ENCODE measurements around the gene C4orf54. TPM values are rescaled to one million over a fixed set of nuclear protein-coding genes. Genes with fewer than 3 reads are reported as not detected.

Gene C4orf54
- polyA plus RNA-seq, 1 donor from 2014 or later, result not detected

- Histone ChIP-seq H3K36me3 (ENCODE audit: insufficient read depth, low read length) (no peaks in the 10 kb centered on the region), H3K9me2 (ENCODE audit: insufficient read depth, low read length) (no peaks in the 10 kb centered on the region), H3K27me3 (ENCODE audit: insufficient read depth, low read depth, low read length) (no peaks in the 10 kb centered on the region), H4K20me1 (ENCODE audit: insufficient read depth) (no peaks in the 10 kb centered on the region), H3K9me3 (ENCODE audit: low read length) (no peaks in the 10 kb centered on the region), H3K4me2 (ENCODE audit: low read length) (no peak overlapping the region), H2AFZ (ENCODE audit: low read depth, low read length) (no peak overlapping the region), H3K4me3 (ENCODE audit: low read length) (no peak overlapping the region), H3K27ac (ENCODE audit: low read length) (no peak overlapping the region), H3K79me2 (replicated peaks; ENCODE audit: insufficient read depth, low read length) (no peaks in the 10 kb centered on the region), H3K9ac (ENCODE audit: low read length) (no peak overlapping the region), H3F3A (ENCODE audit: insufficient read depth, low read length, poor library complexity, severe bottlenecking) (no peaks in the 10 kb centered on the region)
- no peak for TF ChIP-seq TAF1 (IDR thresholded peaks at IDR 0.05; ENCODE audit: low read depth)
- no peak for TF ChIP-seq RAD21 (conservative IDR thresholded peaks at IDR 0.05)
- no peak for TF ChIP-seq MXI1 (conservative IDR thresholded peaks at IDR 0.05; ENCODE audit: poor library complexity, severe bottlenecking)
- no peak for TF ChIP-seq EP300 (conservative IDR thresholded peaks at IDR 0.05; ENCODE audit: poor library complexity, severe bottlenecking)
- TF ChIP-seq SMC3 (conservative IDR thresholded peaks at IDR 0.05; ENCODE audit: poor library complexity), result no peak
- no peak for TF ChIP-seq EZH2 (IDR thresholded peaks at IDR 0.05; ENCODE audit: borderline replicate concordance, insufficient read depth, low read length, poor library complexity, severe bottlenecking)
- no peak for TF ChIP-seq REST (IDR thresholded peaks at IDR 0.05; ENCODE audit: borderline replicate concordance)
- no peak for TF ChIP-seq POLR2AphosphoS5 (IDR thresholded peaks at IDR 0.05)
- TF ChIP-seq CTCF (IDR thresholded peaks at IDR 0.05; ENCODE audit: poor library complexity, severe bottlenecking), result no peak
Measured at GRCh38 chr4:99622341-99622740, 35.3 kb downstream of the C4orf54 start.

GRCh38 chr4:99617374-99617773 lies 40.3 kb downstream of the C4orf54 start:
- Histone ChIP-seq H3K9me2 (ENCODE audit: insufficient read depth, low read length) (no peaks in the 10 kb centered on the region), H3K9me3 (ENCODE audit: low read length) (no peaks in the 10 kb centered on the region)
- TF ChIP-seq MXI1 (conservative IDR thresholded peaks at IDR 0.05; ENCODE audit: poor library complexity, severe bottlenecking), result no peak
- TF ChIP-seq EP300 (conservative IDR thresholded peaks at IDR 0.05; ENCODE audit: poor library complexity, severe bottlenecking), result no peak
- TF ChIP-seq CTCF (IDR thresholded peaks at IDR 0.05; ENCODE audit: poor library complexity, severe bottlenecking), result no peak
- no peak for TF ChIP-seq TAF1 (IDR thresholded peaks at IDR 0.05; ENCODE audit: low read depth)

More at GRCh38 chr4:99617374-99617773, 40.3 kb downstream of the C4orf54 start:
- Histone ChIP-seq H3K4me3 (ENCODE audit: low read length) (no peak overlapping the region), H3K9ac (ENCODE audit: low read length) (no peak overlapping the region), H3K27ac (ENCODE audit: low read length) (no peak overlapping the region), H3K79me2 (replicated peaks; ENCODE audit: insufficient read depth, low read length) (no peaks in the 10 kb centered on the region), H3K4me2 (ENCODE audit: low read length) (no peak overlapping the region), H2AFZ (ENCODE audit: low read depth, low read length) (no peak overlapping the region), H3F3A (ENCODE audit: insufficient read depth, low read length, poor library complexity, severe bottlenecking) (no peaks in the 10 kb centered on the region), H3K27me3 (ENCODE audit: insufficient read depth, low read depth, low read length) (no peaks in the 10 kb centered on the region), H4K20me1 (ENCODE audit: insufficient read depth) (no peaks in the 10 kb centered on the region), H3K36me3 (ENCODE audit: insufficient read depth, low read length) (no peaks in the 10 kb centered on the region)
